Thyroid gland (tissue), 4 donors: ENCODE data around the gene ZNF177.

Source experiments
- CTCF ChIP-seq, 6 experiments: fragments of 200-600 bp in 3 of 6; fragments of 450-650 bp in 3 of 6; sonication (generic) in 3 of 6; IDR thresholded peaks; one replicate each; pipeline ENCODE4 v1.5.1; 2016 to 2019; ENCODE audit warnings: antibody characterized with exemption in 6 of 6, mild to moderate bottlenecking in 2 of 6, inconsistent platforms in 1 of 6, moderate library complexity in 1 of 6
- POLR2A ChIP-seq, 2 donors: fragments of 450-650 bp; IDR thresholded peaks; one replicate each; pipeline ENCODE4 v1.6.1; 2017; ENCODE audit warnings: antibody characterized with exemption in 2 of 2, mild to moderate bottlenecking in 2 of 2, moderate library complexity in 1 of 2

GRCh38 chr19:9353011-9353410 is 9.8 kb upstream of the ZNF177 start:
- TF ChIP-seq POLR2A (IDR thresholded peaks at IDR 0.05), result no peak
- TF ChIP-seq CTCF (IDR thresholded peaks at IDR 0.05), result no peak
